HepG2 (cell line): ENCODE data around the gene PRSS22. TPM values are rescaled to one million over a fixed set of nuclear protein-coding genes. Genes with fewer than 3 reads are reported as not detected.
A peak's percentile ranks its signal among the peaks of the same experiment; 100 is the strongest.

ENCODE experiments used
- ATAC-seq: fragments of 200-7000 bp; cut with Tn5 transposase; 3 replicates; pipeline ENCODE4 v1.9.1; 2020; ENCODE audit warnings: mild to moderate bottlenecking, moderate library complexity
- BruUV-seq: library from RNA; stranded (reverse); fragments of 400-500 nt; replicated peaks from 2 replicates; lab custom pipeline; 2021; lab: Mats Ljungman, UMichigan
- CTCF ChIA-PET: fragments of 300-600 bp; formaldehyde crosslinking; extraction: SDS; loops from one replicate; lab custom pipeline; 2021; ENCODE audit warnings: low total read pairs, inconsistent platforms, low intra/inter-chr PET ratio; lab: Yijun Ruan, JAX
- POLR2A ChIA-PET: fragments of 350-600 bp; sonication (Branson Sonifier 250); formaldehyde crosslinking; loops from one replicate; lab custom pipeline; 2020; ENCODE audit warnings: antibody characterized with exemption, inconsistent platforms; lab: Yijun Ruan, JAX
- DNase-seq: peaks from one replicate; pipeline ENCODE4 v3.0.0-alpha.2; 2015; ENCODE audit warnings: low spot score
- FAIRE-seq: peaks from 3 replicates; lab custom pipeline; 2011; peaks lifted over from hg19 to GRCh38; lab: Jason Lieb, UNC
- H2AFZ ChIP-seq: one replicate; pipeline ENCODE4 v1.6.1; 2011; ENCODE audit warnings: low read length, inconsistent platforms
- H3K27ac ChIP-seq: fragments of 300-600 bp; 3 replicates; pipeline ENCODE4 v1.8.0; 2011; ENCODE audit warnings: mixed run types, mild to moderate bottlenecking, mixed read lengths, low read length, inconsistent platforms; ENCODE audit not compliant: insufficient read depth; ENCODE audit errors: extremely low read length
- H3K27me3 ChIP-seq, 2 experiments: fragments of 200-600 bp in 1 of 2; 2 replicates in 1 of 2; 3 replicates in 1 of 2; pipeline versions ENCODE4 v1.6.0 to v1.8.0; 2011; ENCODE audit warnings: low read length in 2 of 2, mild to moderate bottlenecking in 2 of 2, moderate library complexity in 2 of 2, inconsistent platforms in 1 of 2; ENCODE audit not compliant: insufficient read depth in 2 of 2, control insufficient read depth in 1 of 2
- H3K36me3 ChIP-seq, 2 experiments: fragments of 200-600 bp in 1 of 2; replicated peaks in 1 of 2; 2 replicates in 1 of 2; 3 replicates in 1 of 2; pipeline versions ENCODE4 v1.5.1 to v1.8.0; 2011; ENCODE audit warnings: low read length in 2 of 2, inconsistent platforms in 1 of 2; ENCODE audit not compliant: insufficient read depth in 2 of 2, control insufficient read depth in 1 of 2
- H3K4me1 ChIP-seq: 2 replicates; pipeline ENCODE4 v1.5.1; 2012; ENCODE audit warnings: low read length, inconsistent platforms; ENCODE audit not compliant: insufficient read depth
- H3K4me2 ChIP-seq: 2 replicates; pipeline ENCODE4 v1.6.0; 2011; ENCODE audit warnings: low read depth, low read length, inconsistent platforms
- H3K4me3 ChIP-seq, 3 experiments: fragments of 200-600 bp in 1 of 3; sonication (generic), shearing (Covaris generic) in 1 of 3; replicated peaks in 1 of 3; 2 replicates each; pipeline ENCODE4 v1.5.1; 2011 to 2016; ENCODE audit warnings: low read length in 3 of 3, inconsistent platforms in 2 of 3, low read depth in 2 of 3, mild to moderate bottlenecking in 2 of 3, control low read depth in 1 of 3, mixed read lengths in 1 of 3; ENCODE audit not compliant: insufficient read depth in 1 of 3
- H3K79me2 ChIP-seq: one replicate; pipeline ENCODE4 v1.6.1; 2011; ENCODE audit warnings: low read length, inconsistent platforms; ENCODE audit not compliant: insufficient read depth
- H3K9ac ChIP-seq: 2 replicates; pipeline ENCODE4 v1.6.0; 2011; ENCODE audit warnings: mild to moderate bottlenecking, low read depth, low read length, inconsistent platforms; ENCODE audit not compliant: insufficient read depth
- H3K9me3 ChIP-seq: 2 replicates; pipeline ENCODE4 v1.5.1; 2012; ENCODE audit warnings: mild to moderate bottlenecking, low read length
- H4K20me1 ChIP-seq: 2 replicates; pipeline ENCODE4 v1.6.0; 2011; ENCODE audit warnings: inconsistent platforms, mild to moderate bottlenecking, low read length, moderate library complexity; ENCODE audit not compliant: insufficient read depth
- BCL6 ChIP-seq: IDR thresholded peaks from 2 replicates; pipeline ENCODE4 v1.6.1; 2016; ENCODE audit warnings: missing genetic modification reagents, missing compliant biosample characterization
- GABPB1 ChIP-seq: IDR thresholded peaks from 2 replicates; pipeline ENCODE4 v1.6.1; 2016; ENCODE audit warnings: mild to moderate bottlenecking, missing genetic modification reagents, moderate library complexity, missing compliant biosample characterization
- GFI1 ChIP-seq: sonication (generic); formaldehyde crosslinking; IDR thresholded peaks from 2 replicates; pipeline ENCODE4 v1.5.0; 2020; ENCODE audit warnings: missing genetic modification reagents, mild to moderate bottlenecking, borderline replicate concordance
- HMGXB4 ChIP-seq, 2 experiments: sonication (generic) in 1 of 2; formaldehyde crosslinking in 1 of 2; IDR thresholded peaks; 2 replicates each; pipeline versions ENCODE4 v1.4.0 to v1.6.1; 2018 to 2020; ENCODE audit warnings: missing genetic modification reagents in 2 of 2, borderline replicate concordance in 1 of 2, low read depth in 1 of 2, mild to moderate bottlenecking in 1 of 2, missing biosample characterization in 1 of 2
- HNRNPLL ChIP-seq: fragments of 200-400 bp; formaldehyde crosslinking; IDR thresholded peaks from 2 replicates; pipeline ENCODE4 v1.6.1; 2017; ENCODE audit warnings: mild to moderate bottlenecking, low read depth, low read length; ENCODE audit not compliant: poor library complexity, severe bottlenecking
- KAT8 ChIP-seq: IDR thresholded peaks from 2 replicates; pipeline ENCODE4 v1.6.1; 2016; ENCODE audit warnings: missing genetic modification reagents, missing compliant biosample characterization
- NPAS2 ChIP-seq: sonication (generic); formaldehyde crosslinking; IDR thresholded peaks from 2 replicates; pipeline ENCODE4 v1.8.0; 2022; ENCODE audit warnings: mild to moderate bottlenecking, missing genetic modification reagents, borderline replicate concordance
- NR2F6 ChIP-seq, 2 experiments: IDR thresholded peaks; 2 replicates each; pipeline ENCODE4 v1.6.1; 2016; ENCODE audit warnings: antibody characterized with exemption in 1 of 2, mild to moderate bottlenecking in 1 of 2
- ZBTB7B ChIP-seq: sonication (generic); formaldehyde crosslinking; IDR thresholded peaks from 2 replicates; pipeline ENCODE4 v1.4.0; 2020; ENCODE audit warnings: missing genetic modification reagents
- ZHX2 ChIP-seq, 2 experiments: sonication (generic) in 1 of 2; formaldehyde crosslinking in 1 of 2; IDR thresholded peaks; 2 replicates each; pipeline versions ENCODE4 v1.6.1 to v1.9.0; 2014 to 2022; ENCODE audit warnings: antibody characterized with exemption in 1 of 2, borderline replicate concordance in 1 of 2, inconsistent platforms in 1 of 2, low read depth in 1 of 2, missing genetic modification reagents in 1 of 2
- ZNF614 ChIP-seq: IDR thresholded peaks from 2 replicates; pipeline ENCODE4 v1.6.1; 2018; ENCODE audit warnings: missing biosample characterization, missing genetic modification reagents, inconsistent platforms, borderline replicate concordance
- WGBS: methylation state at CpG from one replicate; pipeline ENCODE4 v1.1.6; 2017; ENCODE audit warnings: low lambda C conversion rate; 5-methylcytosine and 5-hydroxymethylcytosine counted together
- in situ Hi-C: cut with HindIII; loops from 2 replicates; pipeline ENCODE4 v1.10.0; 2017; ENCODE audit warnings: low pct_unique_long_range_greater_than_20kb; ENCODE audit not compliant: extremely low pct_ligation_motif_present
- intact Hi-C: fragments of 100-400 bp; cut with micrococcal nuclease; formaldehyde crosslinking; loops from one replicate; pipeline ENCODE4 v1.10.0; 2022; ENCODE audit not compliant: unreplicated experiment
- polyA plus RNA-seq, 8 experiments: library from polyadenylated mRNA; depleted of rRNA in 3 of 8; stranded (reverse) in 7 of 8; unstranded in 1 of 8; fragments of >200 nt; fragmentation: Illumina TruSeq in 4 of 8; extraction: Trizol in 4 of 8; gene quantifications; 2 replicates each; pipeline versions ENCODE4 v1.2.1 to v1.2.3, GENCODE V29; 2011 to 2016; ENCODE audit warnings: low read depth in 4 of 8, missing spikeins in 1 of 8, mixed read lengths in 1 of 8; ENCODE audit not compliant: insufficient read depth in 1 of 8
- total RNA-seq, 5 experiments: library from RNA; depleted of rRNA; stranded (reverse); fragments of >200 nt; fragmentation: Illumina TruSeq; extraction: Trizol; gene quantifications; 2 replicates each; pipeline ENCODE4 v1.2.3, GENCODE V29; 2016; ENCODE audit warnings: low read depth in 1 of 5

Gene PRSS22
- total and polyA plus RNA-seq, 2 of the 13 experiments (the other 11 are each of a cell fraction or from before 2014, with no cell fraction given) = 0.24 to 0.32 TPM

GRCh38 chr16:2874912-2875362, 17.0 kb upstream of the PRSS22 start:
- H3K36me3 ChIP-seq = no peaks in the 10 kb centered on the region
- DNase-seq (peak; percentile 49), FAIRE-seq (peak; percentile 67), ATAC-seq (peak; percentile 97)
- intact Hi-C loops = loop anchor here (2.0 kb wide), 2 partner anchors 30 to 44 kb away; no protein-coding TSS in a partner anchor
- H3K4me3 ChIP-seq = peak overlapping the region in 1 of 3 experiments; percentile 58; a peak in 2 of 6 replicates
- no peak overlapping the region for H2AFZ ChIP-seq
- in situ Hi-C loops = loop anchor here (5.0 kb wide), 2 partner anchors 37 to 38 kb away; partner anchors contain the start of gene FLYWCH1
- H3K4me2 ChIP-seq = peak overlapping the region; percentile 71
- ChIA-PET CTCF (interaction anchor here (1.1 to 2.1 kb wide), 6 partner anchors 31 to 52 kb away, joined by 3 to 24 read pairs (median 6); no protein-coding TSS in a partner anchor), POLR2A (interaction anchor here (0.7 to 1.0 kb wide), 4 partner anchors 8 to 101 kb away, joined by 3 to 8 read pairs (median 5); partner anchors contain the start of genes FLYWCH1 and FLYWCH2)
- H3K4me1 ChIP-seq = peaks cover 19% of the 10 kb centered on the region
- H3K27ac ChIP-seq = no peak overlapping the region
- no peaks in the 10 kb centered on the region for H4K20me1 ChIP-seq
- H3K79me2 ChIP-seq = no peaks in the 10 kb centered on the region
- 12% methylated on average over 25 of the region's 25 CpGs for WGBS
- H3K27me3 ChIP-seq = no peaks in the 10 kb centered on the region; a peak in 1 of 5 replicates
- H3K9ac ChIP-seq = peak overlapping the region; percentile 37; the same call in 1 of the 2 replicates
- no peaks in the 10 kb centered on the region for H3K9me3 ChIP-seq
- BruUV-seq = no TSS peak
- TF ChIP-seq BCL6 (CRISPR knock-in tag) (peak; percentile 21; the same call in 1 of the 2 replicates), GABPB1 (peak; percentile 74), GFI1 (CRISPR knock-in tag) (0 out of 2 replicates have a peak, but pooled peaks have one; percentile 24), ZBTB7B (CRISPR knock-in tag) (peak; percentile 40; the same call in 1 of the 2 replicates), NR2F6 (IDR thresholded peaks at IDR 0.05) (no peak), NR2F6 (CRISPR knock-in tag; IDR thresholded peaks at IDR 0.05) (peak; percentile 47; the same call in 1 of the 2 replicates), ZHX2 (IDR thresholded peaks at IDR 0.05; ENCODE audit: low read depth) (no peak), ZHX2 (CRISPR knock-in tag; IDR thresholded peaks at IDR 0.05; ENCODE audit: borderline replicate concordance) (no peak), KAT8 (CRISPR knock-in tag) (peak; percentile 35; the same call in 1 of the 2 replicates), NPAS2 (CRISPR knock-in tag) (no peak), HNRNPLL (peak; percentile 51), HMGXB4 (CRISPR knock-in tag; IDR thresholded peaks at IDR 0.05; ENCODE audit: borderline replicate concordance in 1 of 2, low read depth in 1 of 2) (peak; percentile 89 to 92; a peak in 3 of 4 replicates), ZNF614 (CRISPR knock-in tag) (0 out of 2 replicates have a peak, but pooled peaks have one; percentile 27)
